NT2/D1 (cell line): ENCODE data around the gene THTPA.
A peak's percentile ranks its signal among the peaks of the same experiment; 100 is the strongest.
"Not testable (repeated sequence)": the region's sequence is repeated elsewhere in the genome, so short reads cannot be mapped to it uniquely, and the experiment has no call there.

Source experiments
- DNase-seq: peaks from one replicate; pipeline ENCODE4 v3.0.0-alpha.2; 2011; ENCODE audit warnings: low read depth, low spot score
- H3K27me3 ChIP-seq: 2 replicates; pipeline ENCODE4 v1.6.0; 2011; ENCODE audit warnings: mild to moderate bottlenecking; ENCODE audit not compliant: insufficient read length, insufficient read depth
- H3K36me3 ChIP-seq: 2 replicates; pipeline ENCODE4 v1.6.1; 2011; ENCODE audit warnings: mild to moderate bottlenecking, low read length, mixed read lengths; ENCODE audit not compliant: insufficient read depth, insufficient read length
- H3K4me1 ChIP-seq: 2 replicates; pipeline ENCODE4 v1.5.1; 2011; ENCODE audit not compliant: insufficient read depth, insufficient read length
- H3K4me3 ChIP-seq: 2 replicates; pipeline ENCODE4 v1.5.1; 2011; ENCODE audit warnings: low read depth; ENCODE audit not compliant: insufficient read length
- H3K9ac ChIP-seq: 2 replicates; pipeline ENCODE4 v1.6.0; 2011; ENCODE audit warnings: low read depth; ENCODE audit not compliant: insufficient read length
- H3K9me3 ChIP-seq: 2 replicates; pipeline ENCODE4 v1.5.1; 2011; ENCODE audit warnings: mild to moderate bottlenecking, low read length; ENCODE audit not compliant: insufficient read depth
- SUZ12 ChIP-seq: IDR thresholded peaks from 2 replicates; pipeline ENCODE4 v1.6.1; 2011; ENCODE audit not compliant: insufficient read length, insufficient read depth; ENCODE audit errors: extremely low read depth
- YY1 ChIP-seq: IDR thresholded peaks from 2 replicates; pipeline ENCODE4 v1.6.1; 2011; ENCODE audit not compliant: insufficient read length, insufficient read depth
- ZNF274 ChIP-seq: IDR thresholded peaks from 2 replicates; pipeline ENCODE4 v1.6.1; 2011; ENCODE audit warnings: mild to moderate bottlenecking, low read depth, low read length

The THTPA gene

GRCh38 chr14:23588884-23589598 lies 33.0 kb downstream of the THTPA start:
- Histone ChIP-seq H3K36me3 (no peaks in the 10 kb centered on the region), H3K9me3 (no peaks in the 10 kb centered on the region), H3K9ac (no peak overlapping the region), H3K27me3 (no peaks in the 10 kb centered on the region), H3K4me1 (no peaks in the 10 kb centered on the region), H3K4me3 (no peak overlapping the region)
- TF ChIP-seq SUZ12 (no peak), YY1 (no peak), ZNF274 (no peak)
- DNase-seq = peak; percentile 59

- DNase-seq = no peak
- Histone ChIP-seq H3K9me3 (no peaks in the 10 kb centered on the region), H3K4me3 (no peak overlapping the region)
These were observed 33.5 kb downstream of the THTPA start for GRCh38 chr14:23589606-23590005.

GRCh38 chr14:23590198-23590597 lies 34.1 kb downstream of the THTPA start:
- no peak for DNase-seq
- Histone ChIP-seq H3K9ac (no peak overlapping the region), H3K4me3 (no peak overlapping the region), H3K36me3 (no peaks in the 10 kb centered on the region), H3K9me3 (no peaks in the 10 kb centered on the region), H3K4me1 (no peaks in the 10 kb centered on the region), H3K27me3 (no peaks in the 10 kb centered on the region)
- TF ChIP-seq ZNF274 = no peak

More at GRCh38 chr14:23589606-23590005, 33.5 kb downstream of the THTPA start:
- Histone ChIP-seq H3K4me1 (no peaks in the 10 kb centered on the region), H3K27me3 (no peaks in the 10 kb centered on the region), H3K36me3 (no peaks in the 10 kb centered on the region), H3K9ac (no peak overlapping the region)
- no peak for TF ChIP-seq YY1
- no peak for TF ChIP-seq ZNF274
- TF ChIP-seq SUZ12 = no peak

GRCh38 chr14:23594191-23594590 lies 38.1 kb downstream of the THTPA start:
- not testable (repeated sequence) for H3K4me1 ChIP-seq, H3K9ac ChIP-seq, H3K36me3 ChIP-seq, DNase-seq, H3K4me3 ChIP-seq, H3K27me3 ChIP-seq, H3K9me3 ChIP-seq

GRCh38 chr14:23600322-23600707 lies 44.2 kb downstream of the THTPA start:
- H3K9ac ChIP-seq = no peak overlapping the region
- no peaks in the 10 kb centered on the region for H3K4me1 ChIP-seq
- H3K36me3 ChIP-seq = no peaks in the 10 kb centered on the region
- no peaks in the 10 kb centered on the region for H3K27me3 ChIP-seq
- H3K4me3 ChIP-seq = no peak overlapping the region
- DNase-seq = no peak
- H3K9me3 ChIP-seq = no peaks in the 10 kb centered on the region
- TF ChIP-seq YY1 (no peak), SUZ12 (no peak)

- no peak for DNase-seq
- H3K36me3 ChIP-seq = no peaks in the 10 kb centered on the region
- H3K4me1 ChIP-seq = no peaks in the 10 kb centered on the region
- no peak for TF ChIP-seq SUZ12
- no peak for TF ChIP-seq YY1
- TF ChIP-seq ZNF274 = no peak
- no peaks in the 10 kb centered on the region for H3K9me3 ChIP-seq
- H3K27me3 ChIP-seq = no peaks in the 10 kb centered on the region
- H3K4me3 ChIP-seq = no peak overlapping the region
- no peak overlapping the region for H3K9ac ChIP-seq
These were observed 44.7 kb downstream of the THTPA start for GRCh38 chr14:23600806-23601205.

GRCh38 chr14:23601424-23601823 lies 45.4 kb downstream of the THTPA start:
- Histone ChIP-seq H3K36me3 (no peaks in the 10 kb centered on the region), H3K4me3 (no peak overlapping the region), H3K27me3 (no peaks in the 10 kb centered on the region), H3K9me3 (no peaks in the 10 kb centered on the region), H3K4me1 (no peaks in the 10 kb centered on the region), H3K9ac (no peak overlapping the region)
- no peak for DNase-seq
- no peak for TF ChIP-seq ZNF274
- TF ChIP-seq YY1 = no peak
- TF ChIP-seq SUZ12 = no peak

GRCh38 chr14:23601845-23602180 lies 45.7 kb downstream of the THTPA start:
- no peaks in the 10 kb centered on the region for H3K36me3 ChIP-seq
- no peaks in the 10 kb centered on the region for H3K4me1 ChIP-seq
- H3K9ac ChIP-seq = no peak overlapping the region
- DNase-seq = no peak
- H3K4me3 ChIP-seq = no peak overlapping the region
- no peaks in the 10 kb centered on the region for H3K27me3 ChIP-seq
- TF ChIP-seq SUZ12 (no peak), YY1 (no peak), ZNF274 (no peak)
- H3K9me3 ChIP-seq = no peaks in the 10 kb centered on the region
